GM12864 (cell line): ENCODE measurements around the gene KCNK3.

Experiments used
- DNase-seq: peaks from one replicate; pipeline ENCODE4 v3.0.0-alpha.2; 2011; ENCODE audit warnings: low read depth
- H3K4me3 ChIP-seq: 2 replicates; pipeline ENCODE4 v1.5.1; 2011; ENCODE audit warnings: mild to moderate bottlenecking, low read depth, low read length, control low read depth
- TF ChIP-seq, protein P1 (sequence below): IDR thresholded peaks from 2 replicates; pipeline ENCODE4 v1.5.1; 2011; ENCODE audit warnings: low read depth, mild to moderate bottlenecking, moderate library complexity, low read length, control low read depth, inconsistent platforms; ENCODE audit errors: missing control alignments

The KCNK3 gene

DNA sequence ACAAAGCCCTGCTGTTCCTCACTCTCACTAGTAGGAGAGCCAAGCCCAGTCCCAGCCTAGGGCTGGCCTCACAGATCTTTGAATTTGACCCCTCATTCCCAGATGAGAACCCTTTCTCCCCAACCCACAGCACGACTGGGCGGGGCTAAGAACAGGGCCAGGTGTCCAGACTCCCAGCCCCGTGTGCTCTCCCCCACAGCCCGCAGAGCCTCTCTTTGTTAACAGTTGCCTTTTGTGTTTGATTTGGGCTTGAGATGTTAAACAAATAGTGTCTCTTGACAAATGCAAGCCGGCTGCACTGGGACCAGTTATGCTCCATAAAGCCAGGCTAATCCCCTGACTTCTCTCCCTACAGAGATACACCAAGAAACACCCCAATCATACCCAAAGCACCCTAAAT lies 4.7 kb upstream of the KCNK3 start:
- no peak for DNase-seq
- TF ChIP-seq, protein P1, sequence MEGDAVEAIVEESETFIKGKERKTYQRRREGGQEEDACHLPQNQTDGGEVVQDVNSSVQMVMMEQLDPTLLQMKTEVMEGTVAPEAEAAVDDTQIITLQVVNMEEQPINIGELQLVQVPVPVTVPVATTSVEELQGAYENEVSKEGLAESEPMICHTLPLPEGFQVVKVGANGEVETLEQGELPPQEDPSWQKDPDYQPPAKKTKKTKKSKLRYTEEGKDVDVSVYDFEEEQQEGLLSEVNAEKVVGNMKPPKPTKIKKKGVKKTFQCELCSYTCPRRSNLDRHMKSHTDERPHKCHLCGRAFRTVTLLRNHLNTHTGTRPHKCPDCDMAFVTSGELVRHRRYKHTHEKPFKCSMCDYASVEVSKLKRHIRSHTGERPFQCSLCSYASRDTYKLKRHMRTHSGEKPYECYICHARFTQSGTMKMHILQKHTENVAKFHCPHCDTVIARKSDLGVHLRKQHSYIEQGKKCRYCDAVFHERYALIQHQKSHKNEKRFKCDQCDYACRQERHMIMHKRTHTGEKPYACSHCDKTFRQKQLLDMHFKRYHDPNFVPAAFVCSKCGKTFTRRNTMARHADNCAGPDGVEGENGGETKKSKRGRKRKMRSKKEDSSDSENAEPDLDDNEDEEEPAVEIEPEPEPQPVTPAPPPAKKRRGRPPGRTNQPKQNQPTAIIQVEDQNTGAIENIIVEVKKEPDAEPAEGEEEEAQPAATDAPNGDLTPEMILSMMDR: no peak
- no peak overlapping the region for H3K4me3 ChIP-seq

DNA sequence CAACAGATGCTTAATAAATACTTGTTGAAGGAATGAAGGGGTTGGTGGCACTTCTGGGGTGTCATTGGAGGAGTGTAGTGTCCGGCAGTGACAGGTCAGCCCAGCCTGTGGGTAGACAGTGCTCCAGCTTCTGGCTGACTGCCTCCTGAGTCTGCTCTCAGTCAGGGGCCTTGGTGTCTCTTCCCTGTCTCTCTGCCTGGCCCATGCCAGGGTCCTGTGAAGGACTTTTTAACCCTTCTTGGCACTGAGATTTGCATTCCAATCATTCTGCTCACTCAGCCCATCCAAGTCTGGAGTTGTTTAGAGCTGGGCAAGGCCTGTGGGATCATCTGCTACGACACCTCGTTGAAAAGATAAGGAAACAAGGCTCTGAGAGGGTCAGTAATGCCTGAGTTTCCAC lies 1.4 kb upstream of the KCNK3 start:
- no peak overlapping the region for H3K4me3 ChIP-seq
- no peak for DNase-seq
- TF ChIP-seq, protein P1: no peak

- TF ChIP-seq, protein P1: no peak
- no peak overlapping the region for H3K4me3 ChIP-seq
- no peak for DNase-seq
Observed at GRCh38 chr2:26691881-26692278, 642 bp upstream of the KCNK3 start.

GRCh38 chr2:26692897-26693849 lies 651 bp downstream of the KCNK3 start:
- TF ChIP-seq, protein P1: no peak
- no peak for DNase-seq
- no peak overlapping the region for H3K4me3 ChIP-seq

GRCh38 chr2:26694001-26694400 lies 1.5 kb downstream of the KCNK3 start:
- no peak overlapping the region for H3K4me3 ChIP-seq
- TF ChIP-seq, protein P1: no peak
- no peak for DNase-seq

DNA sequence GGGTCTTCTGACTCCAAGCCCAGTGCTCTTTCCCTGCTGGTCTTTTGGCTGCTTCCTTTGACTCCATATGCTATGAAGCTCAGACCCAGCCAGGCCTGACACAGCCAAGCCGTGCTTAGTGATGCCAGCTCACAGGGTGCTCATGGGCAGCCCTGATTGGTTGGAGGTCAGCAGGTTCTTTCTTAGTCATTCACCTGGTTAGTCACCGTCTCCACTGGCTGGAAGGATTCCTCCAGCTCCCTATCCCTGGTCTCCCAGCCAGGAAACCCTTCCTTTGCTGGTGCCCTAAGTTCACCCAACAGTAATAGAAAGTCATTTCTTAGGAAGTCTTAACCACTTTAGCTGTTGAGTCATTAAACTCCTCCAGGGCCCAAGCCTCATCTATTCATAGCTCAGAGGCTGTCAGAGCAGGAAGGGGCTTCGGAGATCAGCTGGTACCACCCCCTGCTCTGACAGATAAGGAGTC lies 3.9 kb downstream of the KCNK3 start:
- no peak for DNase-seq
- H3K4me3 ChIP-seq: no peak overlapping the region
- TF ChIP-seq, protein P1: no peak
